Measurements from ENCODE around the gene A2M. TPM values are rescaled to one million over a fixed set of nuclear protein-coding genes. Genes with fewer than 3 reads are reported as not detected.

The A2M gene
- total and polyA plus RNA-seq, 2 of the 13 experiments (the other 11 are each of a cell fraction or from before 2014, with no cell fraction given): 2,807 to 6,551 TPM

- H3K36me3 ChIP-seq (replicated peaks in 1 of 2; ENCODE audit: control insufficient read depth in 1 of 2, insufficient read depth in 2 of 2, low read length in 2 of 2): no peaks in the 10 kb centered on the region
- no peak for DNase-seq (ENCODE audit: low spot score)
- ATAC-seq: no peak
- H3K27me3 ChIP-seq (ENCODE audit: control insufficient read depth in 1 of 2, insufficient read depth in 2 of 2, low read length in 2 of 2): no peaks in the 10 kb centered on the region; a peak in 1 of 5 replicates
- H3K9me3 ChIP-seq (ENCODE audit: low read length): no peaks in the 10 kb centered on the region
- H4K20me1 ChIP-seq (ENCODE audit: insufficient read depth, low read length): no peaks in the 10 kb centered on the region
- no peak for FAIRE-seq
- no peak for TF ChIP-seq ELF3 (CRISPR knock-in tag; IDR thresholded peaks at IDR 0.05)
- TF ChIP-seq RBM22 (optimal IDR thresholded peaks at IDR 0.05; ENCODE audit: low read length): no peak
- no peak for TF ChIP-seq STAT5B (CRISPR knock-in tag; IDR thresholded peaks at IDR 0.05)
- H3K4me2 ChIP-seq (ENCODE audit: low read depth, low read length): no peak overlapping the region
- intact Hi-C loops (cut with micrococcal nuclease; ENCODE audit: unreplicated experiment) (no loop called here), in situ Hi-C loops (cut with HindIII; ENCODE audit: extremely low pct_ligation_motif_present, low pct_unique_long_range_greater_than_20kb) (loop anchor here (25.0 kb wide), 1 partner anchor 90 kb away; the partner anchor contains the start of gene M6PR)
- no peaks in the 10 kb centered on the region for H3K79me2 ChIP-seq (ENCODE audit: insufficient read depth, low read length)
- peaks cover under 1% of the 10 kb centered on the region; the same call in 1 of the 2 replicates for H3K4me1 ChIP-seq (ENCODE audit: insufficient read depth, low read length)
- H3K9ac ChIP-seq (ENCODE audit: insufficient read depth, low read depth, low read length): no peak overlapping the region
- H3K4me3 ChIP-seq (replicated peaks in 1 of 3; ENCODE audit: insufficient read depth in 1 of 3, low read depth in 2 of 3, low read length in 3 of 3): no peak overlapping the region
- CTCF ChIA-PET (ENCODE audit: low intra/inter-chr PET ratio, low total read pairs): no interaction called here
- BruUV-seq (replicated peaks): no TSS peak
- no peak overlapping the region for H2AFZ ChIP-seq (ENCODE audit: low read length)
- POLR2A ChIA-PET: no interaction called here
- no peak overlapping the region for H3K27ac ChIP-seq (ENCODE audit: extremely low read length, insufficient read depth, low read length)
- 34% methylated on average over 7 of the region's 7 CpGs for WGBS (ENCODE audit: low lambda C conversion rate)
Observed at GRCh38 chr12:9027161-9028059, 88.3 kb downstream of the A2M start.

DNA sequence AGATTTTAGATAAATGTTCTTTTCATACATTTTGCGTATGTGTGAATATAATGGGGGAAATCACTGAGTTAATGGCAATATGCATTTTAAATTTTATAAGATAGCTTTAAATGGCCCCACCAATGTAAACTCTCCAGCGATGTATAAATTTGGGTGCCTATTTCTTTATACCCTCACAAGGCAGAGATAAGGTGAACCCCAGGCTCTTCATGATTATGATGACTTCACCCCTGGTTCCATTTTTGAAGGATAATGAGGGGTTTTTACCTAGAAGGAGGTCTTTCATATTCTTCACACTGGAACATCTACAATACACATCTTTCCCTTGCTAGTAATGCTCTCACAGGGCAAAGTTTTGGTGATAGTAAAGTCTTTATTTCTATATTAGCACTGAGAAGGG, 91.2 kb downstream of the A2M start:
- no peaks in the 10 kb centered on the region; a peak in 1 of 5 replicates for H3K27me3 ChIP-seq (ENCODE audit: control insufficient read depth in 1 of 2, insufficient read depth in 2 of 2, low read length in 2 of 2)
- no peaks in the 10 kb centered on the region for H3K9me3 ChIP-seq (ENCODE audit: low read length)
- in situ Hi-C loops (cut with HindIII; ENCODE audit: extremely low pct_ligation_motif_present, low pct_unique_long_range_greater_than_20kb): no loop called here
- H3K79me2 ChIP-seq (ENCODE audit: insufficient read depth, low read length): no peaks in the 10 kb centered on the region
- H3K4me2 ChIP-seq (ENCODE audit: low read depth, low read length): no peak overlapping the region
- ChIA-PET POLR2A (no interaction called here), CTCF (ENCODE audit: low intra/inter-chr PET ratio, low total read pairs) (no interaction called here)
- H2AFZ ChIP-seq (ENCODE audit: low read length): no peak overlapping the region
- ATAC-seq: no peak
- no peak overlapping the region for H3K27ac ChIP-seq (ENCODE audit: extremely low read length, insufficient read depth, low read length)
- FAIRE-seq: no peak
- H3K36me3 ChIP-seq (replicated peaks in 1 of 2; ENCODE audit: control insufficient read depth in 1 of 2, insufficient read depth in 2 of 2, low read length in 2 of 2): no peaks in the 10 kb centered on the region
- H4K20me1 ChIP-seq (ENCODE audit: insufficient read depth, low read length): no peaks in the 10 kb centered on the region
- no peak for DNase-seq (ENCODE audit: low spot score)
- intact Hi-C loops (cut with micrococcal nuclease; ENCODE audit: unreplicated experiment): no loop called here
- no peak overlapping the region for H3K9ac ChIP-seq (ENCODE audit: insufficient read depth, low read depth, low read length)
- no TSS peak for BruUV-seq (replicated peaks)
- H3K4me3 ChIP-seq (replicated peaks in 1 of 3; ENCODE audit: insufficient read depth in 1 of 3, low read depth in 2 of 3, low read length in 3 of 3): no peak overlapping the region
- WGBS (ENCODE audit: low lambda C conversion rate): 26% methylated on average over 2 of the region's 2 CpGs
- H3K4me1 ChIP-seq (ENCODE audit: insufficient read depth, low read length): no peaks in the 10 kb centered on the region
- TF ChIP-seq KLF6 (CRISPR knock-in tag; IDR thresholded peaks at IDR 0.05) (no peak), PHB2 (IDR thresholded peaks at IDR 0.05; ENCODE audit: partially characterized antibody) (no peak), REPIN1 (CRISPR knock-in tag; IDR thresholded peaks at IDR 0.05; ENCODE audit: borderline replicate concordance, low read depth) (no peak), MAFF (IDR thresholded peaks at IDR 0.05; ENCODE audit: low read depth, low read length) (no peak), RBAK (CRISPR knock-in tag; IDR thresholded peaks at IDR 0.05) (no peak), GMEB2 (CRISPR knock-in tag; IDR thresholded peaks at IDR 0.05; ENCODE audit: low read depth) (no peak), ZNF670 (CRISPR knock-in tag; IDR thresholded peaks at IDR 0.05; ENCODE audit: borderline replicate concordance) (no peak)
- TF ChIP-seq, protein P1, sequence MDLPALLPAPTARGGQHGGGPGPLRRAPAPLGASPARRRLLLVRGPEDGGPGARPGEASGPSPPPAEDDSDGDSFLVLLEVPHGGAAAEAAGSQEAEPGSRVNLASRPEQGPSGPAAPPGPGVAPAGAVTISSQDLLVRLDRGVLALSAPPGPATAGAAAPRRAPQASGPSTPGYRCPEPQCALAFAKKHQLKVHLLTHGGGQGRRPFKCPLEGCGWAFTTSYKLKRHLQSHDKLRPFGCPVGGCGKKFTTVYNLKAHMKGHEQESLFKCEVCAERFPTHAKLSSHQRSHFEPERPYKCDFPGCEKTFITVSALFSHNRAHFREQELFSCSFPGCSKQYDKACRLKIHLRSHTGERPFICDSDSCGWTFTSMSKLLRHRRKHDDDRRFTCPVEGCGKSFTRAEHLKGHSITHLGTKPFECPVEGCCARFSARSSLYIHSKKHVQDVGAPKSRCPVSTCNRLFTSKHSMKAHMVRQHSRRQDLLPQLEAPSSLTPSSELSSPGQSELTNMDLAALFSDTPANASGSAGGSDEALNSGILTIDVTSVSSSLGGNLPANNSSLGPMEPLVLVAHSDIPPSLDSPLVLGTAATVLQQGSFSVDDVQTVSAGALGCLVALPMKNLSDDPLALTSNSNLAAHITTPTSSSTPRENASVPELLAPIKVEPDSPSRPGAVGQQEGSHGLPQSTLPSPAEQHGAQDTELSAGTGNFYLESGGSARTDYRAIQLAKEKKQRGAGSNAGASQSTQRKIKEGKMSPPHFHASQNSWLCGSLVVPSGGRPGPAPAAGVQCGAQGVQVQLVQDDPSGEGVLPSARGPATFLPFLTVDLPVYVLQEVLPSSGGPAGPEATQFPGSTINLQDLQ (CRISPR knock-in tag; IDR thresholded peaks at IDR 0.05): no peak
- TF ChIP-seq, protein P2, sequence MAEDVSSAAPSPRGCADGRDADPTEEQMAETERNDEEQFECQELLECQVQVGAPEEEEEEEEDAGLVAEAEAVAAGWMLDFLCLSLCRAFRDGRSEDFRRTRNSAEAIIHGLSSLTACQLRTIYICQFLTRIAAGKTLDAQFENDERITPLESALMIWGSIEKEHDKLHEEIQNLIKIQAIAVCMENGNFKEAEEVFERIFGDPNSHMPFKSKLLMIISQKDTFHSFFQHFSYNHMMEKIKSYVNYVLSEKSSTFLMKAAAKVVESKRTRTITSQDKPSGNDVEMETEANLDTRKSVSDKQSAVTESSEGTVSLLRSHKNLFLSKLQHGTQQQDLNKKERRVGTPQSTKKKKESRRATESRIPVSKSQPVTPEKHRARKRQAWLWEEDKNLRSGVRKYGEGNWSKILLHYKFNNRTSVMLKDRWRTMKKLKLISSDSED (CRISPR knock-in tag; IDR thresholded peaks at IDR 0.05): no peak

All from HepG2 (cell line).